Measurements from ENCODE around the gene OLFM1.

GRCh38 chr9:135070964-135071735 is 16.3 kb upstream of the OLFM1 start:
- TF ChIP-seq EP300 (IDR thresholded peaks at IDR 0.05; ENCODE audit: low read length): no peak
- TF ChIP-seq EZH2 (IDR thresholded peaks at IDR 0.05; ENCODE audit: borderline replicate concordance, low read depth, low read length): no peak
- TF ChIP-seq, protein P1, sequence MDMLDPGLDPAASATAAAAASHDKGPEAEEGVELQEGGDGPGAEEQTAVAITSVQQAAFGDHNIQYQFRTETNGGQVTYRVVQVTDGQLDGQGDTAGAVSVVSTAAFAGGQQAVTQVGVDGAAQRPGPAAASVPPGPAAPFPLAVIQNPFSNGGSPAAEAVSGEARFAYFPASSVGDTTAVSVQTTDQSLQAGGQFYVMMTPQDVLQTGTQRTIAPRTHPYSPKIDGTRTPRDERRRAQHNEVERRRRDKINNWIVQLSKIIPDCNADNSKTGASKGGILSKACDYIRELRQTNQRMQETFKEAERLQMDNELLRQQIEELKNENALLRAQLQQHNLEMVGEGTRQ (CRISPR knock-in tag; IDR thresholded peaks at IDR 0.05): no peak
- no peak for TF ChIP-seq FOXP1 (CRISPR knock-in tag; IDR thresholded peaks at IDR 0.05)
- TF ChIP-seq, protein P2, sequence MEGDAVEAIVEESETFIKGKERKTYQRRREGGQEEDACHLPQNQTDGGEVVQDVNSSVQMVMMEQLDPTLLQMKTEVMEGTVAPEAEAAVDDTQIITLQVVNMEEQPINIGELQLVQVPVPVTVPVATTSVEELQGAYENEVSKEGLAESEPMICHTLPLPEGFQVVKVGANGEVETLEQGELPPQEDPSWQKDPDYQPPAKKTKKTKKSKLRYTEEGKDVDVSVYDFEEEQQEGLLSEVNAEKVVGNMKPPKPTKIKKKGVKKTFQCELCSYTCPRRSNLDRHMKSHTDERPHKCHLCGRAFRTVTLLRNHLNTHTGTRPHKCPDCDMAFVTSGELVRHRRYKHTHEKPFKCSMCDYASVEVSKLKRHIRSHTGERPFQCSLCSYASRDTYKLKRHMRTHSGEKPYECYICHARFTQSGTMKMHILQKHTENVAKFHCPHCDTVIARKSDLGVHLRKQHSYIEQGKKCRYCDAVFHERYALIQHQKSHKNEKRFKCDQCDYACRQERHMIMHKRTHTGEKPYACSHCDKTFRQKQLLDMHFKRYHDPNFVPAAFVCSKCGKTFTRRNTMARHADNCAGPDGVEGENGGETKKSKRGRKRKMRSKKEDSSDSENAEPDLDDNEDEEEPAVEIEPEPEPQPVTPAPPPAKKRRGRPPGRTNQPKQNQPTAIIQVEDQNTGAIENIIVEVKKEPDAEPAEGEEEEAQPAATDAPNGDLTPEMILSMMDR (IDR thresholded peaks at IDR 0.05 in 2 of 3, conservative IDR thresholded peaks at IDR 0.05 in 1 of 3; ENCODE audit: insufficient read depth in 2 of 3, low read depth in 1 of 3, low read length in 3 of 3): no peak
- no peak for TF ChIP-seq ZNF3 (CRISPR knock-in tag; IDR thresholded peaks at IDR 0.05)
- TF ChIP-seq RAD51 (IDR thresholded peaks at IDR 0.05; ENCODE audit: borderline replicate concordance, low read depth): no peak
- no peak for TF ChIP-seq TRIM24 (IDR thresholded peaks at IDR 0.05)
- no peak for TF ChIP-seq ZZZ3 (IDR thresholded peaks at IDR 0.05)
- TF ChIP-seq PHB2 (IDR thresholded peaks at IDR 0.05; ENCODE audit: low read depth): no peak
- no peak for TF ChIP-seq FOXJ2 (tag; IDR thresholded peaks at IDR 0.05)
- TF ChIP-seq, protein P3, sequence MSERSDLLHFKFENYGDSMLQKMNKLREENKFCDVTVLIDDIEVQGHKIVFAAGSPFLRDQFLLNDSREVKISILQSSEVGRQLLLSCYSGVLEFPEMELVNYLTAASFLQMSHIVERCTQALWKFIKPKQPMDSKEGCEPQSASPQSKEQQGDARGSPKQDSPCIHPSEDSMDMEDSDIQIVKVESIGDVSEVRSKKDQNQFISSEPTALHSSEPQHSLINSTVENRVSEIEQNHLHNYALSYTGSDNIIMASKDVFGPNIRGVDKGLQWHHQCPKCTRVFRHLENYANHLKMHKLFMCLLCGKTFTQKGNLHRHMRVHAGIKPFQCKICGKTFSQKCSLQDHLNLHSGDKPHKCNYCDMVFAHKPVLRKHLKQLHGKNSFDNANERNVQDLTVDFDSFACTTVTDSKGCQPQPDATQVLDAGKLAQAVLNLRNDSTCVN (CRISPR knock-in tag; IDR thresholded peaks at IDR 0.05): no peak
- TF ChIP-seq FOXM1 (IDR thresholded peaks at IDR 0.05; ENCODE audit: low read depth): no peak
- no peak for TF ChIP-seq FOXM1 (CRISPR knock-in tag; IDR thresholded peaks at IDR 0.05; ENCODE audit: low read depth)
- no peak for TF ChIP-seq ZFP36 (IDR thresholded peaks at IDR 0.05; ENCODE audit: low read depth, low read length, partially characterized antibody)

All from K562 (cell line).